ENCODE measurements around the gene RFX8.

DNA sequence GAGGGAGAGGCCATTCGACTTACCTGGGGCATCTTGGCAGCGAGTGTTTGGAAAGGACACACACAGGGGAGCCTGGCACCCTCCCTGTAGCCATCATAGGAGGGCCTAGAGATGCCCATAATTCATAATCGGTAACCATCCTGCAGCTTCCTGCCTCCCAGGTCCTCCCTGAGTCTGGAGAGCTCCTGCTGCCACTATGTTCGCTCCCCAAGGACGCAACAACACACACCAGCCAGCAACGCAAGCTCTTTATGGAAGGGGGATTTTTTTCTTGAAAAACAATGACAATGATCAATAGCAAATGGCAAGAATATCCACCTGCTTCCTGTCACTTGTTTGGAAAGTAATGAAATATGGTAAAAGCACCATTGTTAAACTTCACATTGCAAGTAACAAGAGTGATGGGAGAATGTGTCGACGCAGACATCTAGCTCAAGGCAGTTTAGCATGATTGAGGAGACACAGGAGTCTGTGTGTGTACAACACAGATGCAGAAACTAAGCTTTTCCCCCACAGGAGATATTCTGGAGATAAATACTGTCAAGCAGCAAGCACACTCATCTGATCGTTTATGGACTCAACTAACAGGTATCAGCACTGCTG is 62.7 kb downstream of the RFX8 start:
- TF ChIP-seq, protein P1, sequence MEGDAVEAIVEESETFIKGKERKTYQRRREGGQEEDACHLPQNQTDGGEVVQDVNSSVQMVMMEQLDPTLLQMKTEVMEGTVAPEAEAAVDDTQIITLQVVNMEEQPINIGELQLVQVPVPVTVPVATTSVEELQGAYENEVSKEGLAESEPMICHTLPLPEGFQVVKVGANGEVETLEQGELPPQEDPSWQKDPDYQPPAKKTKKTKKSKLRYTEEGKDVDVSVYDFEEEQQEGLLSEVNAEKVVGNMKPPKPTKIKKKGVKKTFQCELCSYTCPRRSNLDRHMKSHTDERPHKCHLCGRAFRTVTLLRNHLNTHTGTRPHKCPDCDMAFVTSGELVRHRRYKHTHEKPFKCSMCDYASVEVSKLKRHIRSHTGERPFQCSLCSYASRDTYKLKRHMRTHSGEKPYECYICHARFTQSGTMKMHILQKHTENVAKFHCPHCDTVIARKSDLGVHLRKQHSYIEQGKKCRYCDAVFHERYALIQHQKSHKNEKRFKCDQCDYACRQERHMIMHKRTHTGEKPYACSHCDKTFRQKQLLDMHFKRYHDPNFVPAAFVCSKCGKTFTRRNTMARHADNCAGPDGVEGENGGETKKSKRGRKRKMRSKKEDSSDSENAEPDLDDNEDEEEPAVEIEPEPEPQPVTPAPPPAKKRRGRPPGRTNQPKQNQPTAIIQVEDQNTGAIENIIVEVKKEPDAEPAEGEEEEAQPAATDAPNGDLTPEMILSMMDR (IDR thresholded peaks at IDR 0.05; ENCODE audit: borderline replicate concordance, extremely low read depth, low read length, poor library complexity, severe bottlenecking), result no peak
- no peak for TF ChIP-seq EZH2 (IDR thresholded peaks at IDR 0.05; ENCODE audit: borderline replicate concordance, low read depth, low read length, severe bottlenecking)

Data from DND-41 (cell line).